NCI-H1105 (cell line): Measurements from ENCODE around the gene VIPR1.

Experiments used
- DNase-seq: peaks from one replicate; lab custom pipeline; 2025; lab: John Stamatoyannopoulos, UW

Gene VIPR1

GRCh38 chr3:42493798-42494151 lies 8.7 kb upstream of the VIPR1 start:
- no peak for DNase-seq

GRCh38 chr3:42495393-42495792 lies 7.0 kb upstream of the VIPR1 start:
- DNase-seq = no peak

DNA sequence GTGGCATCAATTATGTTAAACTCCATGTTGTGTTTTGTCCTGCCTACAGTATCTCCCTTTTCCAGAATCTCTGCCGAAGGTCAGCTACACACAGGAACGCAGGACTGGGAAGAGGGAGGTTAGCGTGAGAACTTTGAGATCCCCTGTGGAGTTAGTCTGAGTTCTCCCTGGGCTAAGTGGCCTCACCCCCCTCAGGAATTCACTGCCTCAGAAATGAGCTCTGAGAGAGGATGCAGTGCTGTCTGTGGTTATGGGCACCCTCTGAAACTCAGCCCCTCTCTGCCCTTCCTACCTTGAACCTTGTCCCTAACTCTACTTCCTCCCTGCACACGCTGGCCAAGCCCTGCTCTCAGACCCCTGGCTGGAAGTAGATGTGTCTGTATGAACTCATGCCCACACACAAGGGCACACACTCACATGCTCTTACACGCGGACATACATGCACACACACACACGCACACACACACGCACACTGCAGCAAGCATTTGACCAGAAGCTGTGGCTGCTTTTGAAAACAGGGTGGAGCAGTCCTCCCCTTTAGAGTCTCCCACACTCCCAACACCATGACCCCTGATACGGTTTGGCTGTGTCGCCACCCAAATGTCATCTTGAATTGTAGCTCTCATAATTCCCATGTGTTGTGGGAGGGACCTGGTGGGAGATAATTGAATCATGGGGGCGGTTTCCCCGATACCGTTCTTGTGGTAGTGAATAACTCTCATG lies 5.3 kb upstream of the VIPR1 start:
- DNase-seq = no peak

GRCh38 chr3:42498034-42498433 lies 4.4 kb upstream of the VIPR1 start:
- DNase-seq = no peak

- no peak for DNase-seq
Measured at GRCh38 chr3:42498791-42499477, 3.5 kb upstream of the VIPR1 start.

- DNase-seq = no peak
Measured at GRCh38 chr3:42499478-42499871, 3.0 kb upstream of the VIPR1 start.

DNA sequence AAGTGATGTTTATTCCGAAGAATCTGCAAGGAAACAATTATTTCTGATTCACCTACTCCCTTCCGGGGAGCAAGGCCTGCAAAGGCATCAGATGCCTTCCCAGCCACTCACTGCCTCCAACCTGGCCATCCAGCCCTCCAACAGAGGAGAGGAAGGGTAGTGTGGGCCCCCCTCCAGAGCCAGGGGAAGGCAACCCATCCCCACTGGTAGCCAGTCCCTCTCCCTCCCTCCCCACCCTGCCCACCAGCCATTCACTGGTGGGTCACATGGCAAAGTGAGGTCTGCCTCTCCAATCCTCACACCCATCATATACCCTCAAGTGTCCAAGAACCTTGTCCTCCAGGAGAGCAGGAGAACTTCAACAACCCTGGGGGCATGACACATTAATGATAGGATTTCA lies 2.4 kb upstream of the VIPR1 start:
- DNase-seq = no peak

- no peak for DNase-seq
Measured at GRCh38 chr3:42500909-42501308, 1.5 kb upstream of the VIPR1 start.

DNA sequence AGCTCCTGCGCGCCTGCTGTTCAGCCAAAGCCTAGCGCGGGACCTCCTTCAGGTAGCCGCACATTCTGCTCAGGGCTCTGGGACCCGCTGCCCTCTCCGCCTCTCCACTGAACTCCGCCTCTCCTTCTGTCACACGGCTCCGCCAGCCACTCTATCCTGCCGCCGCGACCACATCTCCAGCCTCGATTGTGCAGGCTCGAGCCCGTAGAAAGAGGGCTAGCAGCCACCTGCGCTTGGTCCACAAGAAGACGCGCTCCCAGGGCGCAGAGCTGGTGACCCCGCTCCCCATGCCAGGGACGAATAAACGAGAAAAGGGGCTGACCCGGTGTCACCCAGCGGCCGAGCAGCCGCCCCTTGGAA lies 1.1 kb upstream of the VIPR1 start:
- DNase-seq = no peak

DNA sequence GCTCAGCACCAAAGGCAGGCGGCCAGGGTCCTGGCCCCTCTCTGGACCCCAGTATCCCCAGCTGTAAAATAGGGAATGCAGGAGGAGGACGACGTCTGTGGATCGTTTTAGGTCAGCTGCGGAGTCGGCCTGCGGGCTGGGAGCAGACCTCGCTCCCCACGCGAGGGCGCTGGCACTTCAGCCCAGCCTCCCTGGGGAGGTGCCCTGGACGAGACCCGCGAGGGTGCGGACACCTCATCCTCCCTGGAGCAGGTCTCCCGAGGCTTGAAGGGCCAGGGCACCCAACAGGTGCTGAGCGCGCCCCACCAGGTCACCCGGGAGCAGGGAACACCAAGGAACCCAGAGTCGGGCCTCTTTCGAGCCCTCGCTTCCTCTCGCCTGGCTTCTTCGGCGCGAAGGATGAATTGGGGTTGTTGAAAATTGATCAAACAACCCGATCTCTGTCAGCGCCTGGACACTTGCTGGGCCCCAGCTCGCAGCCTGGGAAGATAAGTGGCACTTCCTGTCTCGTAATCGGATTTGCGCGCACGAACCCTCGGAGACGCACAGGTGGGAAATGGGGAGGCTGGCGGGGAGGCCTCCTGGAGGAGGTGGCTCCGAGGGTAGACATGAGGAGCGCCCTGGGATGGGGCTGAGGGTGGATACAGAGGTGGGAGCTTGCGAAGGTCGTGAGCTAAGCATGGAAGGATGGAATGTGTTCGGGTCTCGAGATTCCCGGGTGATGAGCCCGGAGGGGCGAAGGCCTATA lies 588 bp upstream of the VIPR1 start:
- no peak for DNase-seq

DNA sequence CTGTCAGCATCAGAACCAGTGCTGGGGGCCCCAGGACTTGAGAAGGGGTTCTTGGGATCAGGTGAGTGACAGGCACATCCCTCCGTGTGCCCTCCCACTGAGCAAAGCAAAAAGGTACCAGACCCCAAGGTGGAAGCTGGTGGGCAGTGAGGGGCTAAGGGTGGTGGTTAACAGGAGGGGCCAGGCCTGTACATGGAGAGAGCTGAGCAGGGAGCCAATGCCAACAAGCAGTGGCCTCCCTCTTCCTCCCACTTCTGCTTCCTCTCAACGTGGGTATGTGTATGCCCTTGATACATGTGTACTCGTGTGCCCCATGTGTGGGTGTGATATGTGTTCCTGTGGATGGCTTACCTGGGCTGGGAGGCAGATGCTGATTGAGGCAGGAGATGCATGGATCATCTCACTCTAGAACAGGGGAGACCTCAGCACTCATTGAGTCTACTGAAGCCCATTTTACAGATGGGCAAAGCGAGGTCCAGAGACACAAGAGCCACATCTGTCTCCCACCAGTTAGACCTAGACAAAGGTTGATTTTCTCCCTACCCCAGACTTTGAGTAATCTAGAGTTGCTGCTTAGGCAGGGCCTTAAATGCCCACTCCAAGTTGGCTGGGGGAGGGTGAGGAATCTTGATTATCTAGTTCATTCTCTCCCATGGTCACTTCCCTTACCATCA lies 945 bp downstream of the VIPR1 start:
- DNase-seq = no peak

DNA sequence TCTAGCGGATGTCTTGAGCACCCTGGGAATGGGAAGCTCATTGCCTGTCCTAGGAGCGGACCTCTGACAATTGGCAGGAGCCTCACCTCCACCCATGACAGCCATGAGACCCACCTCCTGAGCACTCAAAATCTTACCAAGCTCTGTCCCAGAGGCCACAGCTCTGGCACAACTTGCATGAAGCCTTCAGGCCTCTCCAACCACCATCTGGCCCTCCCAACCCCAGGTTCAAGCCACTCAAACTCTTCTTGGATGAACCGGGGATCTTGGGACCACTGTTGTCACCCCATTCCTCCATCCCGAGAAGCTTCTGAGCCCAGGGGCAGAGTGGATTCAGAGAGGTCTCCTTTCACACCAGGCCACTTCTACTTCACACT lies 1.5 kb downstream of the VIPR1 start:
- DNase-seq = no peak

- no peak for DNase-seq
Measured at GRCh38 chr3:42504334-42505127, 2.1 kb downstream of the VIPR1 start.

DNA sequence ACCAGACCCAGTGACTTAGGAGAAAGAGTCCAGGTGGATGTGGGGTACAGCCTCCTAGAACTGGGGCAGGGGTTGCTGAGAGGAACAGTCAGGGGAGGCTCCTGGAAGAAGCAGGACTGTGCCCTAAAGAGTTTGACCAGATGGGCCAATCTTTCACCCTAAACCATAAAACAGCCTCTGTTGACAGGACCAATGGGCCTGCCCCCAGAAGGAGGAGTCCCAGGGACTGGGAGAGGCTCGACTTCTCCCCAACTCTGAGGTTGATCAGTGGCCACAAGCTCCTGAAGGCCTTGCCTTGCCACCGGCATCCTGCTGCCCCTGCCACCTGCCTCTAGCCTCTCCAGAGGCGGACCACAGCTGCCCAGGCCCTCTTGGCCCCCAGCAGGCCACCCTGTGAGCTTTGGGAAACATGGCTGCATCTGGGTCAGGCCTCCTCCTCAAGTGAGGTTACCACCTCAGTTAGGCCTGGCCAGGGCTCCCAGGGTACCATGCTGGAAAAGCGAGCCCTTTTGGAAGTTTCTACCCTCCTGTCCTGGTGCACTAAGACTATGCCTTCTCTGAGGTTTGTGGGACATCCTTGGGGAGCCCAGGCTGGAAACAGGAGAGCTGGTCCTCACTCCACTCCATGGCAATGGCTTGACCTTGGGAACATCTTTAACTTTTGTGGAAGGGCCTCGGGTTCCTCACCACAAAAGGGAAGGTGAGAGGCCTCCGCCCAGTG lies 2.8 kb downstream of the VIPR1 start:
- no peak for DNase-seq

- DNase-seq = no peak
Measured at GRCh38 chr3:42505849-42506410, 3.5 kb downstream of the VIPR1 start.

DNA sequence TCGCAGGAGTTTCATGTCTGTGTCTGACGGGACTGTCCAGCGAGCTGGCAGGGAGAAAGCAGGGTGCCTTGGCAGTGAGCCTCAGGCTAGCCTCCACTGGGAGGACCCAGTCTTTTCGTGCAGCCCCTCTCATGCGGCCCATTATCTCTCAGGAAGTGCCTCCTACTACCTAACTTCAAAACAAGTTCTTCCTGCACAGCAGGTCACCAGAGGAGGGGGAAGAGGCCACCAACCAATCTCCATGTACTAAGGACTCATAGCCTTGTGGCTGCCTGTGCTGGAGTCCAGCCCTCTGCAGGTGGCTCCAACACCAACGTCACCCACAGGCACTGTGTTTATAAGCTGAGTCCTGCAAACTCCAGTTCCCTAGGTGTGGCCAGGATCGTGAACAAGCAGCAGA lies 4.8 kb downstream of the VIPR1 start:
- no peak for DNase-seq

GRCh38 chr3:42507761-42508335 lies 5.4 kb downstream of the VIPR1 start:
- DNase-seq = no peak

GRCh38 chr3:42508562-42508961 lies 6.1 kb downstream of the VIPR1 start:
- no peak for DNase-seq

DNA sequence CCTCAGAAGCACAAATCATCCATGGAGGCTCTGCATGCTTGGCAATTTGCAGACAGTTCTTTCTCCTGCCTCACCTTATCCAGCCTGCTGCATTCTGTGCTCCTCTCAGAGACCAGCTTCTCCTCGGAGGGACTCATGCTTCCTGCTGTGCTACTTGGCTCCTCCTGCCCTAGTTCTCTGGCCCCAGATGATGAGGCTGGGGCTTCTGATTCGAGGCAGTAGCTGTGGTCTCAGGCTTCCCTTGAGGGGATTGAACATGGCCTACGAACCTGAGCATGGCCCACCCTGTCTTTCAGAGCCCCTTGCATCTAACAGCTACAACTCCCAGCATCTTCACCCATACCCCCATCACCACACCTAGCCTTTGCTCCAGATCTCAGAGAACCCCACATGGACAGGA lies 6.7 kb downstream of the VIPR1 start:
- no peak for DNase-seq

DNA sequence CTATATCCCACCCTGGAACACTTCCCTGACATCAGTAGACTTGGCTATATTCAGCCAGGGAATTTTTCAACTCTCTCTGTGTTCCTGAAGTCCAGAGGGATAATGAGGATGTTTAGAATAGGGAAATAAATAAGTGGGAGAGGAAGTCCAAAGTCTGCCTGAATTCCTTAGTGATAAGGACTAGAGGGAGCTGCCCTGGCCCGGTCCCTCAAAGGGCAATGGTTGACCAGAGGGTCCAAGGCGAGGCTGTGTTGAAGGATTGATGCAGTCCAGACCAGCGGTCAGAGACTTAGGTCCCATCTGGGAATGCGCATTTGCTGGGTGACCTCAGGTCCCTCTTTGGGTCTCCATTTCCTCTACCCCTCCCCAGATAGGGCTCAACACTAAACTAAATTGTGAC lies 7.9 kb downstream of the VIPR1 start:
- DNase-seq = no peak

- DNase-seq = no peak
Measured at GRCh38 chr3:42511201-42511600, 8.8 kb downstream of the VIPR1 start.
